Neural cell (in vitro differentiated cells): ENCODE results near the gene MEX3D. TPM values are rescaled to one million over a fixed set of nuclear protein-coding genes. Genes with fewer than 3 reads are reported as not detected.

Experiments used
- H2AFZ ChIP-seq: fragments of 200-600, 300-800 bp; sonication (generic), shearing (Covaris generic); 2 replicates; pipeline ENCODE4 v1.6.0; 2014; ENCODE audit warnings: low read depth, mild to moderate bottlenecking, antibody characterized with exemption, low read length, moderate library complexity
- H3F3A ChIP-seq: fragments of 200-600 bp; shearing (Covaris generic); 2 replicates; pipeline ENCODE4 v1.6.1; 2016; ENCODE audit warnings: mild to moderate bottlenecking, moderate library complexity, mixed read lengths, antibody characterized with exemption, low read length; ENCODE audit not compliant: insufficient read depth, poor library complexity, severe bottlenecking
- H3K27ac ChIP-seq: fragments of 200-600, 300-800 bp; sonication (generic), shearing (Covaris generic); 2 replicates; pipeline ENCODE4 v1.5.1; 2014; ENCODE audit warnings: mild to moderate bottlenecking, low read length, moderate library complexity
- H3K27me3 ChIP-seq: fragments of 300-800, 200-600 bp; sonication (generic), shearing (Covaris generic); 2 replicates; pipeline ENCODE4 v1.6.0; 2014; ENCODE audit warnings: mild to moderate bottlenecking, low read depth, low read length, moderate library complexity; ENCODE audit not compliant: insufficient read depth
- H3K36me3 ChIP-seq: fragments of 300-800, 200-600 bp; sonication (generic), shearing (Covaris generic); 2 replicates; pipeline ENCODE4 v1.5.1; 2014; ENCODE audit warnings: mild to moderate bottlenecking, antibody characterized with exemption, low read length, moderate library complexity; ENCODE audit not compliant: insufficient read depth
- H3K4me2 ChIP-seq: fragments of 300-800, 200-600 bp; sonication (generic), shearing (Covaris generic); 2 replicates; pipeline ENCODE4 v1.6.0; 2014; ENCODE audit warnings: mild to moderate bottlenecking, low read length
- H3K4me3 ChIP-seq: fragments of 300-800, 200-600 bp; sonication (generic), shearing (Covaris generic); 2 replicates; pipeline ENCODE4 v1.5.1; 2014; ENCODE audit warnings: mild to moderate bottlenecking, low read length, moderate library complexity
- H3K79me2 ChIP-seq: fragments of 200-600 bp; shearing (Covaris generic); replicated peaks from 2 replicates; pipeline ENCODE4 v1.6.0; 2014; ENCODE audit warnings: mild to moderate bottlenecking, low read length, moderate library complexity; ENCODE audit not compliant: insufficient read depth
- H3K9ac ChIP-seq: fragments of 300-800, 200-600 bp; sonication (generic), shearing (Covaris generic); 2 replicates; pipeline ENCODE4 v1.6.1; 2016; ENCODE audit warnings: mild to moderate bottlenecking, low read length, mixed read lengths
- H3K9me2 ChIP-seq: fragments of 200-600 bp; shearing (Covaris generic); 2 replicates; pipeline ENCODE4 v1.6.1; 2016; ENCODE audit warnings: mild to moderate bottlenecking, low read length, mixed read lengths; ENCODE audit not compliant: insufficient read depth
- H3K9me3 ChIP-seq: fragments of 200-600, 300-800 bp; sonication (generic), shearing (Covaris generic); 2 replicates; pipeline ENCODE4 v1.6.1; 2016; ENCODE audit warnings: mild to moderate bottlenecking, mixed run types, low read length, moderate library complexity, mixed read lengths
- H4K20me1 ChIP-seq: fragments of 200-600 bp; shearing (Covaris generic); 2 replicates; pipeline ENCODE4 v1.6.1; 2016; ENCODE audit warnings: mild to moderate bottlenecking, mixed run types; ENCODE audit not compliant: insufficient read depth
- CTCF ChIP-seq: fragments of 450-650 bp; IDR thresholded peaks from 2 replicates; pipeline ENCODE4 v1.5.1; 2014; ENCODE audit warnings: antibody characterized with exemption, mild to moderate bottlenecking, moderate library complexity; ENCODE audit not compliant: poor library complexity, severe bottlenecking
- EP300 ChIP-seq: fragments of 450-650 bp; conservative IDR thresholded peaks from 2 replicates; pipeline ENCODE4 v1.6.1; 2014; ENCODE audit warnings: antibody characterized with exemption, mild to moderate bottlenecking, moderate library complexity; ENCODE audit not compliant: poor library complexity, severe bottlenecking
- EZH2 ChIP-seq: fragments of 200-600, 300-800 bp; shearing (Covaris generic), sonication (generic); IDR thresholded peaks from 2 replicates; pipeline ENCODE4 v1.6.1; 2014; ENCODE audit warnings: antibody characterized with exemption, low read length, borderline replicate concordance, mild to moderate bottlenecking; ENCODE audit not compliant: insufficient read depth, poor library complexity, severe bottlenecking
- MXI1 ChIP-seq: fragments of 450-650 bp; conservative IDR thresholded peaks from 2 replicates; pipeline ENCODE4 v1.6.1; 2014; ENCODE audit warnings: antibody characterized with exemption, mild to moderate bottlenecking; ENCODE audit not compliant: poor library complexity, severe bottlenecking
- POLR2AphosphoS5 ChIP-seq: IDR thresholded peaks from 2 replicates; pipeline ENCODE4 v1.6.1; 2012
- RAD21 ChIP-seq: fragments of 450-650 bp; conservative IDR thresholded peaks from 2 replicates; pipeline ENCODE4 v1.6.1; 2014; ENCODE audit warnings: antibody characterized with exemption, mild to moderate bottlenecking, moderate library complexity
- REST ChIP-seq: IDR thresholded peaks from 2 replicates; pipeline ENCODE4 v1.6.1; 2012; ENCODE audit warnings: borderline replicate concordance
- SMC3 ChIP-seq: fragments of 450-650 bp; conservative IDR thresholded peaks from 2 replicates; pipeline ENCODE4 v1.6.1; 2014; ENCODE audit warnings: antibody characterized with exemption, mild to moderate bottlenecking, moderate library complexity; ENCODE audit not compliant: poor library complexity
- TAF1 ChIP-seq: IDR thresholded peaks from 2 replicates; pipeline ENCODE4 v1.6.1; 2012; ENCODE audit warnings: low read depth
- polyA plus RNA-seq: library from polyadenylated mRNA; depleted of rRNA; stranded (reverse); fragments of >200 nt; gene quantifications from 2 replicates; pipeline ENCODE4 v1.2.3, GENCODE V29; 2014

MEX3D gene
- polyA plus RNA-seq, 1 donor from 2014 or later = 20.8 TPM

- TF ChIP-seq TAF1 (no peak), EP300 (no peak)
Measured at GRCh38 chr19:1526979-1527649, 41.0 kb downstream of the MEX3D start (continued).

GRCh38 chr19:1526066-1526778 is 41.9 kb downstream of the MEX3D start:
- Histone ChIP-seq H3K36me3 (no peaks in the 10 kb centered on the region), H3K9me3 (no peaks in the 10 kb centered on the region), H3K9me2 (no peaks in the 10 kb centered on the region), H3K27ac (no peak overlapping the region), H3K27me3 (peaks cover 24% of the 10 kb centered on the region), H3K4me3 (no peak overlapping the region), H3F3A (no peaks in the 10 kb centered on the region), H3K4me2 (no peak overlapping the region), H4K20me1 (no peaks in the 10 kb centered on the region), H2AFZ (no peak overlapping the region), H3K9ac (no peak overlapping the region), H3K79me2 (no peaks in the 10 kb centered on the region)
- no peak for TF ChIP-seq MXI1
- no peak for TF ChIP-seq RAD21
- TF ChIP-seq EP300 = no peak

- H2AFZ ChIP-seq = no peak overlapping the region
- H3F3A ChIP-seq = no peaks in the 10 kb centered on the region
- no peak overlapping the region for H3K4me2 ChIP-seq
- H3K9me2 ChIP-seq = no peaks in the 10 kb centered on the region
- peaks cover 24% of the 10 kb centered on the region for H3K27me3 ChIP-seq
- no peak overlapping the region for H3K4me3 ChIP-seq
- H3K36me3 ChIP-seq = no peaks in the 10 kb centered on the region
- H3K27ac ChIP-seq = no peak overlapping the region
- H3K79me2 ChIP-seq = no peaks in the 10 kb centered on the region
- H4K20me1 ChIP-seq = no peaks in the 10 kb centered on the region
- TF ChIP-seq MXI1 (no peak), RAD21 (no peak), EZH2 (no peak), EP300 (no peak)
- no peak overlapping the region for H3K9ac ChIP-seq
- H3K9me3 ChIP-seq = no peaks in the 10 kb centered on the region
Measured at GRCh38 chr19:1525343-1525742, 42.8 kb downstream of the MEX3D start.

GRCh38 chr19:1524972-1525325 is 43.2 kb downstream of the MEX3D start:
- Histone ChIP-seq H3K9me2 (no peaks in the 10 kb centered on the region), H3F3A (no peaks in the 10 kb centered on the region), H3K79me2 (no peaks in the 10 kb centered on the region), H3K9ac (no peak overlapping the region), H4K20me1 (no peaks in the 10 kb centered on the region), H3K4me3 (no peak overlapping the region), H3K27me3 (peaks cover 24% of the 10 kb centered on the region), H3K27ac (no peak overlapping the region), H2AFZ (no peak overlapping the region), H3K4me2 (no peak overlapping the region), H3K36me3 (no peaks in the 10 kb centered on the region), H3K9me3 (no peaks in the 10 kb centered on the region)
- TF ChIP-seq RAD21 (no peak), POLR2AphosphoS5 (no peak), SMC3 (no peak), CTCF (no peak), TAF1 (no peak), MXI1 (no peak), EZH2 (no peak), REST (no peak), EP300 (no peak)
